ENCODE measurements around the gene GUCA2A. TPM values are rescaled to one million over a fixed set of nuclear protein-coding genes. Genes with fewer than 3 reads are reported as not detected.

The GUCA2A gene
- polyA plus RNA-seq, 3 donors = not detected

- peaks cover 1 to 11% (median 6%) of the 10 kb centered on the region in 3 donors for H3K27me3 Mint-ChIP-seq (ENCODE audit: low read depth in 3 of 3)
- intact Hi-C loops (cut with micrococcal nuclease) = no loop called here
- no peak for DNase-seq
- Histone ChIP-seq H3K4me3 (replicated peaks in 1 of 3; ENCODE audit: low read depth in 2 of 3, low read length in 3 of 3) (no peak overlapping the region), H2AFZ (ENCODE audit: insufficient read depth, low read depth, low read length, poor library complexity, severe bottlenecking) (no peak overlapping the region), H4K20me1 (ENCODE audit: insufficient read depth, low read length) (no peaks in the 10 kb centered on the region), H3K4me2 (replicated peaks; ENCODE audit: extremely low read depth, low read length, poor library complexity, severe bottlenecking) (no peak overlapping the region), H3K36me3 (replicated peaks in 1 of 2; ENCODE audit: control insufficient read depth in 1 of 2, insufficient read depth in 2 of 2, low read length in 2 of 2) (no peaks in the 10 kb centered on the region), H3K9me3 (replicated peaks in 1 of 2; ENCODE audit: control insufficient read depth in 1 of 2, insufficient read depth in 1 of 2, low read length in 2 of 2) (no peaks in the 10 kb centered on the region), H3K9ac (ENCODE audit: insufficient read depth, low read length, poor library complexity, severe bottlenecking) (no peak overlapping the region), H3K4me1 (ENCODE audit: control insufficient read depth in 1 of 2, insufficient read depth in 2 of 2, low read length in 2 of 2) (no peaks in the 10 kb centered on the region), H3K79me2 (ENCODE audit: insufficient read depth, low read length) (no peaks in the 10 kb centered on the region), H3K27me3 (ENCODE audit: control insufficient read depth in 2 of 2, insufficient read depth in 2 of 2, low read length in 2 of 2) (no peaks in the 10 kb centered on the region), H3K27ac (ENCODE audit: low read depth in 1 of 2, low read length in 2 of 2) (no peak overlapping the region)
- H3K27ac Mint-ChIP-seq = no peak overlapping the region
- H3K9me3 Mint-ChIP-seq = peaks cover 0 to 9% (median 6%) of the 10 kb centered on the region in 7 donors
- no peak for TF ChIP-seq CTCF (IDR thresholded peaks at IDR 0.05)
- H3K36me3 Mint-ChIP-seq = no peaks in the 10 kb centered on the region
- 83% methylated on average over 1 of the region's 5 CpGs for WGBS (ENCODE audit: insufficient coverage)
- no peak overlapping the region for H3K4me3 Mint-ChIP-seq
- no peaks in the 10 kb centered on the region for H3K4me1 Mint-ChIP-seq
Observed at GRCh38 chr1:42114229-42114628, 50.3 kb downstream of the GUCA2A start.

Other genes starting within 250 kb of the GUCA2A start
- 1 to 10 TPM; 1.2 to 3.7 (median 1.8) TPM for gene HIVEP3, start 245.8 kb downstream of the GUCA2A start, polyA plus RNA-seq
- gene GUCA2B, start 11.3 kb downstream of the GUCA2A start, polyA plus RNA-seq = not detected
- gene FOXJ3, start 170.5 kb upstream of the GUCA2A start, polyA plus RNA-seq = 10 to 100 TPM; 10.2 to 18.5 (median 18.4) TPM
- not detected for gene RIMKLA, start 216.0 kb upstream of the GUCA2A start, polyA plus RNA-seq